ENCODE measurements around the gene KCNIP3. TPM values are rescaled to one million over a fixed set of nuclear protein-coding genes. Genes with fewer than 3 reads are reported as not detected.
"Not testable (repeated sequence)": the region's sequence is repeated elsewhere in the genome, so short reads cannot be mapped to it uniquely, and the experiment has no call there.

The KCNIP3 gene
- total RNA-seq, 1 donor from 2014 or later: 0.39 TPM

GRCh38 chr2:95392730-95393455 is 95.7 kb downstream of the KCNIP3 start:
- H3K27ac Mint-ChIP-seq: no peak overlapping the region
- H3K4me1 Mint-ChIP-seq (ENCODE audit: low read depth): peaks cover 2% of the 10 kb centered on the region
- H3K9me3 Mint-ChIP-seq: no peaks in the 10 kb centered on the region
- DNase-seq (ENCODE audit: low spot score): no peak
- H3K27me3 Mint-ChIP-seq (ENCODE audit: low read depth): no peaks in the 10 kb centered on the region
- H3K36me3 Mint-ChIP-seq (ENCODE audit: low read depth): no peaks in the 10 kb centered on the region
- intact Hi-C loops (cut with micrococcal nuclease): no loop called here
- no peak overlapping the region for H3K4me3 Mint-ChIP-seq (ENCODE audit: low read depth)

GRCh38 chr2:95393901-95394300 is 96.8 kb downstream of the KCNIP3 start:
- no peaks in the 10 kb centered on the region for H3K27me3 Mint-ChIP-seq (ENCODE audit: low read depth)
- H3K9me3 Mint-ChIP-seq: no peaks in the 10 kb centered on the region
- H3K36me3 Mint-ChIP-seq (ENCODE audit: low read depth): no peaks in the 10 kb centered on the region
- H3K4me3 Mint-ChIP-seq (ENCODE audit: low read depth): no peak overlapping the region
- no peak overlapping the region for H3K27ac Mint-ChIP-seq
- DNase-seq (ENCODE audit: low spot score): no peak
- intact Hi-C loops (cut with micrococcal nuclease): no loop called here
- peaks cover 2% of the 10 kb centered on the region for H3K4me1 Mint-ChIP-seq (ENCODE audit: low read depth)

GRCh38 chr2:95399061-95399460 is 101.9 kb downstream of the KCNIP3 start:
- Mint-ChIP-seq H3K27ac (no peak overlapping the region), H3K27me3 (ENCODE audit: low read depth) (no peaks in the 10 kb centered on the region), H3K4me3 (ENCODE audit: low read depth) (no peak overlapping the region), H3K4me1 (ENCODE audit: low read depth) (peaks cover 14% of the 10 kb centered on the region), H3K36me3 (ENCODE audit: low read depth) (no peaks in the 10 kb centered on the region), H3K9me3 (no peaks in the 10 kb centered on the region)
- intact Hi-C loops (cut with micrococcal nuclease): no loop called here
- DNase-seq (ENCODE audit: low spot score): no peak

GRCh38 chr2:95401480-95401879 is 104.3 kb downstream of the KCNIP3 start:
- Mint-ChIP-seq H3K4me3 (ENCODE audit: low read depth) (peak overlapping the region; percentile 99), H3K27ac (no peak overlapping the region), H3K27me3 (ENCODE audit: low read depth) (no peaks in the 10 kb centered on the region), H3K4me1 (ENCODE audit: low read depth) (peaks cover 14% of the 10 kb centered on the region), H3K9me3 (no peaks in the 10 kb centered on the region), H3K36me3 (ENCODE audit: low read depth) (no peaks in the 10 kb centered on the region)
- DNase-seq (ENCODE audit: low spot score): no peak
- intact Hi-C loops (cut with micrococcal nuclease): no loop called here

GRCh38 chr2:95402004-95402369 is 104.8 kb downstream of the KCNIP3 start:
- not testable (repeated sequence) for DNase-seq (ENCODE audit: low spot score); H3K36me3 Mint-ChIP-seq (ENCODE audit: low read depth)

GRCh38 chr2:95402370-95403203 is 105.4 kb downstream of the KCNIP3 start, which contains the start of gene FAHD2A:
Gene FAHD2A, plus strand, starts transcription at chr2:95402708. Its CDS starts 2,851 bp downstream, at chr2:95405559.
- Mint-ChIP-seq H3K4me1 (ENCODE audit: low read depth) (peaks cover 14% of the 10 kb centered on the region), H3K27me3 (ENCODE audit: low read depth) (no peaks in the 10 kb centered on the region), H3K36me3 (ENCODE audit: low read depth) (no peaks in the 10 kb centered on the region), H3K4me3 (ENCODE audit: low read depth) (peak within 1 kb of the TSS; percentile 99), H3K27ac (peak within 1 kb of the TSS; percentile 96), H3K9me3 (no peaks in the 10 kb centered on the region)
- peak; percentile 93 for DNase-seq (ENCODE audit: low spot score)
- intact Hi-C loops (cut with micrococcal nuclease): loop anchor here (1.0 kb wide), 2 partner anchors 57 to 237 kb away; partner anchors contain the start of gene ZNF2

More at GRCh38 chr2:95402004-95402369, 104.8 kb downstream of the KCNIP3 start:
- not testable (repeated sequence) for H3K27me3 Mint-ChIP-seq (ENCODE audit: low read depth); H3K9me3 Mint-ChIP-seq
- intact Hi-C loops (cut with micrococcal nuclease): loop anchor here (1.0 kb wide), 2 partner anchors 57 to 237 kb away; partner anchors contain the start of gene ZNF2
- peak overlapping the region; percentile 96 for H3K27ac Mint-ChIP-seq
- peaks cover 14% of the 10 kb centered on the region for H3K4me1 Mint-ChIP-seq (ENCODE audit: low read depth)
- H3K4me3 Mint-ChIP-seq (ENCODE audit: low read depth): peak overlapping the region; percentile 99

GRCh38 chr2:95403204-95403721 is 106.1 kb downstream of the KCNIP3 start:
- Mint-ChIP-seq H3K27ac (peak overlapping the region; percentile 96), H3K4me3 (ENCODE audit: low read depth) (peak overlapping the region; percentile 99), H3K4me1 (ENCODE audit: low read depth) (peaks cover 14% of the 10 kb centered on the region)
- H3K27me3 Mint-ChIP-seq (ENCODE audit: low read depth); H3K36me3 Mint-ChIP-seq (ENCODE audit: low read depth); intact Hi-C loops (cut with micrococcal nuclease); H3K9me3 Mint-ChIP-seq: not testable (repeated sequence)
- DNase-seq (ENCODE audit: low spot score): peak; percentile 30

- H3K27ac Mint-ChIP-seq; H3K27me3 Mint-ChIP-seq (ENCODE audit: low read depth); H3K36me3 Mint-ChIP-seq (ENCODE audit: low read depth); H3K9me3 Mint-ChIP-seq; DNase-seq (ENCODE audit: low spot score); intact Hi-C loops (cut with micrococcal nuclease): not testable (repeated sequence)
- Mint-ChIP-seq H3K4me3 (ENCODE audit: low read depth) (peak overlapping the region; percentile 99), H3K4me1 (ENCODE audit: low read depth) (peaks cover 14% of the 10 kb centered on the region)
Observed at GRCh38 chr2:95403824-95404223, 106.7 kb downstream of the KCNIP3 start.

- H3K27me3 Mint-ChIP-seq (ENCODE audit: low read depth); DNase-seq (ENCODE audit: low spot score); H3K27ac Mint-ChIP-seq; H3K36me3 Mint-ChIP-seq (ENCODE audit: low read depth); intact Hi-C loops (cut with micrococcal nuclease); H3K9me3 Mint-ChIP-seq; H3K4me3 Mint-ChIP-seq (ENCODE audit: low read depth): not testable (repeated sequence)
- peaks cover 14% of the 10 kb centered on the region for H3K4me1 Mint-ChIP-seq (ENCODE audit: low read depth)
Observed at GRCh38 chr2:95404676-95405075, 107.5 kb downstream of the KCNIP3 start.

- H3K27ac Mint-ChIP-seq; DNase-seq (ENCODE audit: low spot score); H3K4me3 Mint-ChIP-seq (ENCODE audit: low read depth); intact Hi-C loops (cut with micrococcal nuclease); H3K4me1 Mint-ChIP-seq (ENCODE audit: low read depth); H3K27me3 Mint-ChIP-seq (ENCODE audit: low read depth); H3K9me3 Mint-ChIP-seq; H3K36me3 Mint-ChIP-seq (ENCODE audit: low read depth): not testable (repeated sequence)
Observed at GRCh38 chr2:95411239-95411638, 114.1 kb downstream of the KCNIP3 start.

- H3K27ac Mint-ChIP-seq; H3K4me3 Mint-ChIP-seq (ENCODE audit: low read depth); H3K36me3 Mint-ChIP-seq (ENCODE audit: low read depth); intact Hi-C loops (cut with micrococcal nuclease); H3K9me3 Mint-ChIP-seq; H3K27me3 Mint-ChIP-seq (ENCODE audit: low read depth); H3K4me1 Mint-ChIP-seq (ENCODE audit: low read depth): not testable (repeated sequence)
- peak; percentile 49 for DNase-seq (ENCODE audit: low spot score)
Observed at GRCh38 chr2:95414015-95414594, 117.0 kb downstream of the KCNIP3 start.

GRCh38 chr2:95415138-95415537 is 118.0 kb downstream of the KCNIP3 start:
- intact Hi-C loops (cut with micrococcal nuclease); H3K27ac Mint-ChIP-seq; DNase-seq (ENCODE audit: low spot score); H3K9me3 Mint-ChIP-seq; H3K4me3 Mint-ChIP-seq (ENCODE audit: low read depth); H3K4me1 Mint-ChIP-seq (ENCODE audit: low read depth); H3K36me3 Mint-ChIP-seq (ENCODE audit: low read depth); H3K27me3 Mint-ChIP-seq (ENCODE audit: low read depth): not testable (repeated sequence)

All from activated T-helper 2 cell treated with anti-CD3 and anti-CD28 coated beads, Interferon-gamma antibody, Interleukin-2, Interleukin-4, amounts not matched to agents 10 μg/mL and 5 μg/mL and 100 μg/mL, durations not matched to agents 14 hours and 24 hours and 36 hours (primary cell).